HepG2 (cell line): ENCODE measurements around the gene DNTTIP2. TPM values are rescaled to one million over a fixed set of nuclear protein-coding genes. Genes with fewer than 3 reads are reported as not detected.

Source experiments
- CENPX ChIP-seq: sonication (generic); formaldehyde crosslinking; IDR thresholded peaks from 2 replicates; pipeline ENCODE4 v1.9.0; 2021; ENCODE audit warnings: mild to moderate bottlenecking, missing genetic modification reagents, moderate library complexity
- EEA1 ChIP-seq: sonication (generic); formaldehyde crosslinking; IDR thresholded peaks from 2 replicates; pipeline ENCODE4 v1.5.1; 2020; ENCODE audit warnings: mild to moderate bottlenecking, missing genetic modification reagents, borderline replicate concordance
- ELF4 ChIP-seq: sonication (generic); formaldehyde crosslinking; IDR thresholded peaks from 2 replicates; pipeline ENCODE4 v1.5.0; 2020; ENCODE audit warnings: missing genetic modification reagents, mild to moderate bottlenecking, moderate library complexity, borderline replicate concordance
- FOXA1 ChIP-seq, 2 experiments: fragments of 450-650 bp in 1 of 2; sonication (generic) in 1 of 2; formaldehyde crosslinking in 1 of 2; IDR thresholded peaks; 2 replicates each; pipeline versions ENCODE4 v1.4.0 to v1.6.1; 2016 to 2020; ENCODE audit warnings: missing genetic modification reagents in 1 of 2
- KDM1A ChIP-seq: IDR thresholded peaks from 2 replicates; pipeline ENCODE4 v1.6.1; 2016; ENCODE audit warnings: missing compliant biosample characterization
- PBX3 ChIP-seq: sonication (generic); formaldehyde crosslinking; IDR thresholded peaks from 2 replicates; pipeline ENCODE4 v1.8.1; 2023; ENCODE audit warnings: missing genetic modification reagents, inconsistent platforms, borderline replicate concordance
- PRPF4 ChIP-seq: fragments of 200-400 bp; formaldehyde crosslinking; IDR thresholded peaks from 2 replicates; pipeline ENCODE4 v1.6.1; 2016; ENCODE audit warnings: low read length, low read depth; ENCODE audit not compliant: poor library complexity, severe bottlenecking
- RARG ChIP-seq: sonication (generic); formaldehyde crosslinking; IDR thresholded peaks from 2 replicates; pipeline ENCODE4 v1.4.0; 2020; ENCODE audit warnings: low read depth, mild to moderate bottlenecking, missing genetic modification reagents
- SIN3A ChIP-seq: IDR thresholded peaks from 2 replicates; pipeline ENCODE4 v1.6.1; 2011; ENCODE audit warnings: low read depth, mild to moderate bottlenecking, control low read depth, low read length, borderline replicate concordance
- SRSF4 ChIP-seq: fragments of 200-400 bp; formaldehyde crosslinking; IDR thresholded peaks from one replicate; pipeline ENCODE4 v1.6.1; 2018; ENCODE audit warnings: mild to moderate bottlenecking, low read depth, low read length, moderate library complexity; ENCODE audit not compliant: poor library complexity, severe bottlenecking
- ZBTB10 ChIP-seq: sonication (generic); formaldehyde crosslinking; IDR thresholded peaks from 2 replicates; pipeline ENCODE4 v1.4.0; 2020; ENCODE audit warnings: missing genetic modification reagents, borderline replicate concordance
- ZBTB42 ChIP-seq: sonication (generic); formaldehyde crosslinking; IDR thresholded peaks from 2 replicates; pipeline ENCODE4 v1.5.0; 2020; ENCODE audit warnings: mild to moderate bottlenecking, missing genetic modification reagents
- ZFP90 ChIP-seq: sonication (generic); formaldehyde crosslinking; IDR thresholded peaks from 2 replicates; pipeline ENCODE4 v1.8.0; 2022; ENCODE audit warnings: missing genetic modification reagents, mild to moderate bottlenecking, inconsistent platforms, borderline replicate concordance
- ZNF136 ChIP-seq: sonication (generic); formaldehyde crosslinking; IDR thresholded peaks from 2 replicates; pipeline ENCODE4 v1.8.1; 2022; ENCODE audit warnings: low read depth, mild to moderate bottlenecking, moderate library complexity, missing genetic modification reagents
- ZNF530 ChIP-seq: sonication (generic); formaldehyde crosslinking; IDR thresholded peaks from 2 replicates; pipeline ENCODE4 v1.5.0; 2020; ENCODE audit warnings: low read depth, mild to moderate bottlenecking, missing genetic modification reagents
- ZNF761 ChIP-seq: sonication (generic); formaldehyde crosslinking; conservative IDR thresholded peaks from 2 replicates; pipeline ENCODE4 v1.4.0; 2020; ENCODE audit warnings: mild to moderate bottlenecking, missing genetic modification reagents
- ZNF841 ChIP-seq: sonication (generic); formaldehyde crosslinking; IDR thresholded peaks from 2 replicates; pipeline ENCODE4 v1.8.1; 2023; ENCODE audit warnings: missing genetic modification reagents, borderline replicate concordance
- polyA plus RNA-seq, 8 experiments: library from polyadenylated mRNA; depleted of rRNA in 3 of 8; stranded (reverse) in 7 of 8; unstranded in 1 of 8; fragments of >200 nt; fragmentation: Illumina TruSeq in 4 of 8; extraction: Trizol in 4 of 8; gene quantifications; 2 replicates each; pipeline versions ENCODE4 v1.2.1 to v1.2.3, GENCODE V29; 2011 to 2016; ENCODE audit warnings: low read depth in 4 of 8, missing spikeins in 1 of 8, mixed read lengths in 1 of 8; ENCODE audit not compliant: insufficient read depth in 1 of 8
- total RNA-seq, 5 experiments: library from RNA; depleted of rRNA; stranded (reverse); fragments of >200 nt; fragmentation: Illumina TruSeq; extraction: Trizol; gene quantifications; 2 replicates each; pipeline ENCODE4 v1.2.3, GENCODE V29; 2016; ENCODE audit warnings: low read depth in 1 of 5
- TF ChIP-seq, protein P1 (sequence below): sonication (generic); formaldehyde crosslinking; IDR thresholded peaks from 2 replicates; pipeline ENCODE4 v1.4.0; 2020; ENCODE audit warnings: missing genetic modification reagents

Gene DNTTIP2
- total and polyA plus RNA-seq, 2 of the 13 experiments (the other 11 are each of a cell fraction or from before 2014, with no cell fraction given): 11.4 to 63.3 TPM

DNA sequence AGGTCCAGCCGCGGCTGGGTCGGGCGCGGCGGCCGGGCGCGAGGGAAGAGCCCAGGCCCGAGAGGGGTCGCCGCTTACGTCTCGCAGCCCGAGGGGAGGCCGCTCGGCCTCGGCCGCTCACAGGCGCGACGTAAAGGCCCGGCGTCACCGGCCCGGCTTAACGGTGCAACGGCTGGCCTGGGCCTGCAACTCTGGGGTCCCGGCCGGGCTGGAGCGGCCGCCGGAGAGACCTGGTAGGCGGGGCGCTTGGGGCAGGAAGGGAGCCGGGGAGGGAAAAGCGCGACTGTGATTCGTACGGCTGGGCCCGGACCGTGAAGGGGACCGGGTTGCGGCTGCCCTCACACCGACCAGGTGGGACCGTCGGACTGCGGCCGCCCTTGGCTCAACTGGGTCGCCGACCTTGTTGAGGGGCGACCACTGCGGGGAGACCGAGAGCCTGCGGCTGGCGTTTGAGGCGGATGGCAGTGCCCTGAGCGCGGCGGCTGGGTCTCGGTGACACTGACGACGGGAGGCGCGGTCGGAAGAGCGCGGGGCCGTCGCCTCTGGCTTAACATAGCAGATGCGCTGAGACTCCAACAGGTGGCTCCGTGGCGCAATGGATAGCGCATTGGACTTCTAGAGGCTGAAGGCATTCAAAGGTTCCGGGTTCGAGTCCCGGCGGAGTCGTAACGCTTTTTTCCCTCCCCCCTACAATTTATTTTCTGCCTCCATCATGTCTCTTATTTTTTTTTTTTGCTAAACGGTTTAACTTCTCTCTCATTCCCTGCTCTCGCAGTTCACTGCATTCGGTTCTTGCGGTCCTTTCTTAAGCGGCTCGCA, 31.8 kb downstream of the DNTTIP2 start (continued):
- no peak for TF ChIP-seq ZBTB10 (CRISPR knock-in tag)
- no peak for TF ChIP-seq FOXA1 (IDR thresholded peaks at IDR 0.05)
- peak; percentile 32; the same call in 1 of the 2 replicates for TF ChIP-seq FOXA1 (CRISPR knock-in tag; IDR thresholded peaks at IDR 0.05)
- no peak for TF ChIP-seq RARG (CRISPR knock-in tag)
- TF ChIP-seq EEA1: no peak; the same call in 1 of the 2 replicates
- no peak for TF ChIP-seq SRSF4
- TF ChIP-seq ZFP90: no peak; the same call in 1 of the 2 replicates
- TF ChIP-seq, protein P1, sequence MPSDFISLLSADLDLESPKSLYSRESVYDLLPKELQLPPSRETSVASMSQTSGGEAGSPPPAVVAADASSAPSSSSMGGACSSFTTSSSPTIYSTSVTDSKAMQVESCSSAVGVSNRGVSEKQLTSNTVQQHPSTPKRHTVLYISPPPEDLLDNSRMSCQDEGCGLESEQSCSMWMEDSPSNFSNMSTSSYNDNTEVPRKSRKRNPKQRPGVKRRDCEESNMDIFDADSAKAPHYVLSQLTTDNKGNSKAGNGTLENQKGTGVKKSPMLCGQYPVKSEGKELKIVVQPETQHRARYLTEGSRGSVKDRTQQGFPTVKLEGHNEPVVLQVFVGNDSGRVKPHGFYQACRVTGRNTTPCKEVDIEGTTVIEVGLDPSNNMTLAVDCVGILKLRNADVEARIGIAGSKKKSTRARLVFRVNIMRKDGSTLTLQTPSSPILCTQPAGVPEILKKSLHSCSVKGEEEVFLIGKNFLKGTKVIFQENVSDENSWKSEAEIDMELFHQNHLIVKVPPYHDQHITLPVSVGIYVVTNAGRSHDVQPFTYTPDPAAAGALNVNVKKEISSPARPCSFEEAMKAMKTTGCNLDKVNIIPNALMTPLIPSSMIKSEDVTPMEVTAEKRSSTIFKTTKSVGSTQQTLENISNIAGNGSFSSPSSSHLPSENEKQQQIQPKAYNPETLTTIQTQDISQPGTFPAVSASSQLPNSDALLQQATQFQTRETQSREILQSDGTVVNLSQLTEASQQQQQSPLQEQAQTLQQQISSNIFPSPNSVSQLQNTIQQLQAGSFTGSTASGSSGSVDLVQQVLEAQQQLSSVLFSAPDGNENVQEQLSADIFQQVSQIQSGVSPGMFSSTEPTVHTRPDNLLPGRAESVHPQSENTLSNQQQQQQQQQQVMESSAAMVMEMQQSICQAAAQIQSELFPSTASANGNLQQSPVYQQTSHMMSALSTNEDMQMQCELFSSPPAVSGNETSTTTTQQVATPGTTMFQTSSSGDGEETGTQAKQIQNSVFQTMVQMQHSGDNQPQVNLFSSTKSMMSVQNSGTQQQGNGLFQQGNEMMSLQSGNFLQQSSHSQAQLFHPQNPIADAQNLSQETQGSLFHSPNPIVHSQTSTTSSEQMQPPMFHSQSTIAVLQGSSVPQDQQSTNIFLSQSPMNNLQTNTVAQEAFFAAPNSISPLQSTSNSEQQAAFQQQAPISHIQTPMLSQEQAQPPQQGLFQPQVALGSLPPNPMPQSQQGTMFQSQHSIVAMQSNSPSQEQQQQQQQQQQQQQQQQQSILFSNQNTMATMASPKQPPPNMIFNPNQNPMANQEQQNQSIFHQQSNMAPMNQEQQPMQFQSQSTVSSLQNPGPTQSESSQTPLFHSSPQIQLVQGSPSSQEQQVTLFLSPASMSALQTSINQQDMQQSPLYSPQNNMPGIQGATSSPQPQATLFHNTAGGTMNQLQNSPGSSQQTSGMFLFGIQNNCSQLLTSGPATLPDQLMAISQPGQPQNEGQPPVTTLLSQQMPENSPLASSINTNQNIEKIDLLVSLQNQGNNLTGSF (CRISPR knock-in tag): no peak
- TF ChIP-seq ZNF761 (CRISPR knock-in tag): 0 out of 2 replicates have a peak, but pooled peaks have one; percentile 3
- TF ChIP-seq ZNF530 (CRISPR knock-in tag): no peak
- no peak for TF ChIP-seq ZNF841 (CRISPR knock-in tag)
- TF ChIP-seq PRPF4: peak; percentile 56
- no peak for TF ChIP-seq CENPX (CRISPR knock-in tag)
- TF ChIP-seq ELF4 (CRISPR knock-in tag): no peak
- no peak for TF ChIP-seq PBX3 (CRISPR knock-in tag)
- TF ChIP-seq SIN3A: peak; percentile 63; the same call in 1 of the 2 replicates
- TF ChIP-seq KDM1A: no peak
- TF ChIP-seq ZNF136: no peak
- 0 out of 2 replicates have a peak, but pooled peaks have one; percentile 16 for TF ChIP-seq ZBTB42 (CRISPR knock-in tag)
